H9 (cell line): ENCODE data around the gene MRPL55. TPM values are rescaled to one million over a fixed set of nuclear protein-coding genes. Genes with fewer than 3 reads are reported as not detected.

ENCODE experiments used
- DNase-seq: peaks from one replicate; pipeline ENCODE4 v3.0.0-alpha.2; 2017
- H2AFZ ChIP-seq: one replicate; pipeline ENCODE4 v1.6.1; 2013; ENCODE audit warnings: mild to moderate bottlenecking, low read length, control low read depth, moderate library complexity
- H2AK5ac ChIP-seq: 2 replicates; pipeline ENCODE4 v1.6.1; 2013; ENCODE audit warnings: low read length, control low read depth, mixed read lengths; ENCODE audit not compliant: insufficient read length
- H2BK120ac ChIP-seq: one replicate; pipeline ENCODE4 v1.6.1; 2013; ENCODE audit warnings: low read depth, mild to moderate bottlenecking, low read length, control low read depth, inconsistent platforms; ENCODE audit not compliant: poor library complexity, severe bottlenecking
- H2BK12ac ChIP-seq: 2 replicates; pipeline ENCODE4 v1.6.1; 2013; ENCODE audit warnings: low read length, control low read depth, mixed read lengths, low read depth; ENCODE audit not compliant: insufficient read length
- H2BK15ac ChIP-seq: 2 replicates; pipeline ENCODE4 v1.6.1; 2013; ENCODE audit warnings: low read depth, low read length, control low read depth
- H2BK20ac ChIP-seq: one replicate; pipeline ENCODE4 v1.6.1; 2013; ENCODE audit warnings: low read depth, mild to moderate bottlenecking, low read length, control low read depth, inconsistent platforms; ENCODE audit not compliant: poor library complexity, severe bottlenecking
- H2BK5ac ChIP-seq: 2 replicates; pipeline ENCODE4 v1.6.1; 2013; ENCODE audit warnings: low read length, control low read depth, mixed read lengths; ENCODE audit not compliant: insufficient read length
- H3K14ac ChIP-seq: 2 replicates; pipeline ENCODE4 v1.6.1; 2013; ENCODE audit warnings: low read length, control low read depth; ENCODE audit not compliant: insufficient read depth
- H3K18ac ChIP-seq: 2 replicates; pipeline ENCODE4 v1.6.1; 2013; ENCODE audit warnings: low read depth, mild to moderate bottlenecking, mixed read lengths, low read length, control low read depth; ENCODE audit not compliant: insufficient read length
- H3K23ac ChIP-seq: 2 replicates; pipeline ENCODE4 v1.6.1; 2013; ENCODE audit warnings: low read length, control low read depth, mixed read lengths, low read depth; ENCODE audit not compliant: insufficient read length
- H3K23me2 ChIP-seq: 2 replicates; pipeline ENCODE4 v1.6.1; 2013; ENCODE audit warnings: low read depth, mild to moderate bottlenecking, mixed read lengths, low read length, control low read depth; ENCODE audit not compliant: insufficient read length, poor library complexity, severe bottlenecking
- H3K27ac ChIP-seq: 2 replicates; pipeline ENCODE4 v1.5.1; 2013; ENCODE audit warnings: low read length, control low read depth, mixed read lengths, low read depth; ENCODE audit not compliant: insufficient read length
- H3K27me3 ChIP-seq: 2 replicates; pipeline ENCODE4 v1.6.1; 2013; ENCODE audit warnings: low read length, control low read depth, inconsistent platforms; ENCODE audit not compliant: insufficient read depth
- H3K4ac ChIP-seq: 2 replicates; pipeline ENCODE4 v1.6.1; 2013; ENCODE audit warnings: low read depth, mild to moderate bottlenecking, control low read depth, inconsistent platforms, low read length, moderate library complexity
- H3K4me1 ChIP-seq: 2 replicates; pipeline ENCODE4 v1.6.1; 2013; ENCODE audit warnings: low read length, control low read depth, inconsistent platforms; ENCODE audit not compliant: insufficient read depth
- H3K4me2 ChIP-seq: 2 replicates; pipeline ENCODE4 v1.6.1; 2013; ENCODE audit warnings: low read length, control low read depth, mixed read lengths; ENCODE audit not compliant: insufficient read length, insufficient read depth
- H3K56ac ChIP-seq: 2 replicates; pipeline ENCODE4 v1.6.1; 2013; ENCODE audit warnings: low read depth, mild to moderate bottlenecking, mixed read lengths, low read length, control low read depth; ENCODE audit not compliant: insufficient read length
- H3K79me1 ChIP-seq: 2 replicates; pipeline ENCODE4 v1.6.1; 2013; ENCODE audit warnings: low read depth, mild to moderate bottlenecking, moderate library complexity, low read length, control low read depth, inconsistent platforms; ENCODE audit not compliant: insufficient read depth, poor library complexity, severe bottlenecking
- H3K79me2 ChIP-seq: 2 replicates; pipeline ENCODE4 v1.6.1; 2013; ENCODE audit warnings: low read length, control low read depth, inconsistent platforms; ENCODE audit not compliant: insufficient read depth
- H3K9ac ChIP-seq: 2 replicates; pipeline ENCODE4 v1.6.1; 2013; ENCODE audit warnings: low read length, control low read depth, mixed read lengths; ENCODE audit not compliant: insufficient read length; ENCODE audit errors: extremely low read depth
- H3K9me3 ChIP-seq: one replicate; pipeline ENCODE4 v1.6.1; 2013; ENCODE audit warnings: low read depth, low read length, inconsistent platforms; ENCODE audit not compliant: control insufficient read depth
- H3T11ph ChIP-seq: one replicate; pipeline ENCODE4 v1.6.1; 2013; ENCODE audit warnings: mild to moderate bottlenecking, low read length, control low read depth, inconsistent platforms
- H4K20me1 ChIP-seq: one replicate; pipeline ENCODE4 v1.6.1; 2013; ENCODE audit not compliant: control insufficient read depth, insufficient read length, insufficient read depth
- H4K5ac ChIP-seq: 2 replicates; pipeline ENCODE4 v1.6.1; 2013; ENCODE audit warnings: low read depth, mild to moderate bottlenecking, mixed read lengths, low read length, control low read depth; ENCODE audit not compliant: insufficient read length
- H4K8ac ChIP-seq: replicated peaks from 2 replicates; pipeline ENCODE4 v1.6.1; 2013; ENCODE audit warnings: low read length, control low read depth, mixed read lengths, low read depth; ENCODE audit not compliant: insufficient read length
- H4K91ac ChIP-seq: 2 replicates; pipeline ENCODE4 v1.6.1; 2013; ENCODE audit warnings: low read depth, mild to moderate bottlenecking, moderate library complexity, mixed read lengths, low read length, control low read depth; ENCODE audit not compliant: insufficient read length
- H3K27ac Mint-ChIP-seq, 3 experiments: 2 replicates in 2 of 3; 3 replicates in 1 of 3; pipeline ENCODE4 v1.8.0; 2020 to 2021; ENCODE audit warnings: mixed read lengths in 3 of 3, mild to moderate bottlenecking in 1 of 3, moderate library complexity in 1 of 3
- H3K27me3 Mint-ChIP-seq: 2 replicates; pipeline ENCODE4 v1.8.0; 2021; ENCODE audit warnings: low read depth, mild to moderate bottlenecking, moderate library complexity, mixed read lengths
- H3K36me3 Mint-ChIP-seq, 3 experiments: 2 replicates in 2 of 3; 3 replicates in 1 of 3; pipeline ENCODE4 v1.8.0; 2020 to 2021; ENCODE audit warnings: low read depth in 3 of 3, mixed read lengths in 3 of 3; ENCODE audit not compliant: insufficient read depth in 1 of 3
- H3K4me1 Mint-ChIP-seq, 2 experiments: 2 replicates each; pipeline ENCODE4 v1.8.0; 2020; ENCODE audit warnings: mixed read lengths in 2 of 2
- H3K4me3 Mint-ChIP-seq, 2 experiments: 2 replicates in 1 of 2; 3 replicates in 1 of 2; pipeline ENCODE4 v1.8.0; 2020 to 2021; ENCODE audit warnings: mild to moderate bottlenecking in 2 of 2, mixed read lengths in 2 of 2, moderate library complexity in 1 of 2
- H3K9me3 Mint-ChIP-seq, 2 experiments: 2 replicates in 1 of 2; 3 replicates in 1 of 2; pipeline ENCODE4 v1.8.0; 2020; ENCODE audit warnings: mild to moderate bottlenecking in 2 of 2, mixed read lengths in 2 of 2, moderate library complexity in 1 of 2
- WGBS: extraction: QIAGEN DNeasy Blood & Tissue Kit; methylation state at CpG from one replicate; pipeline ENCODE4 v1.1.7; 2013; ENCODE audit warnings: missing lambda C conversion rate, low lambda C conversion rate, mixed read lengths; ENCODE audit not compliant: insufficient read length; ENCODE audit errors: extremely low coverage; 5-methylcytosine and 5-hydroxymethylcytosine counted together
- total RNA-seq: library from RNA; stranded (reverse); gene quantifications from 2 replicates; pipeline ENCODE4 v1.2.1, GENCODE V29; 2021
- TF ChIP-seq, protein P1 (sequence below): fragments of 200-600 bp; sonication (generic); conservative IDR thresholded peaks from 3 replicates; pipeline ENCODE4 v1.8.0; 2021; ENCODE audit warnings: antibody characterized with exemption, mild to moderate bottlenecking

Gene MRPL55
- total RNA-seq, 1 experiment from 2014 or later, result 62.3 TPM

DNA sequence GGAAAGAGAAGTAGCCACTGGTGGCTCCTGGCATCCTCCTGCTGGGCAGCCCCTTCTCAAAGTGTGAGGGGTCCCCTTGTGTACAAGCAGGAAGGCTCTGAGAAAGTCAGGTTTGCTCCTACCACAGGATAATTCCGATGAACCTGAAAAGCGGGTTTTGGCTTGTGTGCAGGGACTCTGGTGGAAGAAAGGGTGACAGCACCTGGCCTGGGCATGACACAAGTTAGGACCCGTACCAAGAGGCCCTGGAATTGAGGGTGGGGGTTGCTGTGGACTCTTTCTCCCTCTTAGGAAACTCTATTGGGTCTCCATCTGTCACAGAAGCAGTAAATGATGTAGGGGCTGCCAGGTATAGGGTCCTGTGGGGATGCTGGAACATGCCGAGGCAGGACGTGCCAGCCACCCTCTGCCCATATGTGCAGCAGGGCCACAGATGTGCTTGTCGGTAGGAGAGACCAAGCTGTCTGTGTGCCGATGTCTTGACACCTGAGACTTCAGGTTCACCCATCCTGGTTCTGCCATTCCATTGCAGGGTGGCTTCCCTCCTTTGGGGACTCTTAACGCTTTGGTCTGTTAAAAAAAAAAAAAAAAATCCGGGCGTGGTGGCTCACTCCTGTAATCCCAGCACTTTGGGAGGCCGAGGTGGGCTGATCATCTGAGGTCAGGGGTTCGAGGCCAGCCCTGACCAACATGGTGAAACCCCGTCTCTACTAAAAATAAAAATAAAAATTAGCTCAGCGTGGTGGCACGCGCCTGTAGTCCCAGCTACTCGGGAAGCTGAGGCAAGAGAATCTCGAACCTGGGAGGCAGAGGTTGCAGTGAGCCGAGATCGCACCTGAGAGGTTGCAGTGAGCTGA is 15.8 kb downstream of the MRPL55 start:
- H2BK12ac ChIP-seq, result no peak overlapping the region
- no peak overlapping the region for H3K4me3 Mint-ChIP-seq
- H3K18ac ChIP-seq, result no peak overlapping the region
- H2AK5ac ChIP-seq, result no peak overlapping the region
- H3K27me3 ChIP-seq, result no peaks in the 10 kb centered on the region
- H3K14ac ChIP-seq, result no peak overlapping the region
- no peak overlapping the region for H3K27ac ChIP-seq
- H2BK120ac ChIP-seq, result no peak overlapping the region
- no peaks in the 10 kb centered on the region for H3K27me3 Mint-ChIP-seq
- no peaks in the 10 kb centered on the region for H3K9me3 ChIP-seq
- no peak overlapping the region for H3K4ac ChIP-seq
- TF ChIP-seq, protein P1, sequence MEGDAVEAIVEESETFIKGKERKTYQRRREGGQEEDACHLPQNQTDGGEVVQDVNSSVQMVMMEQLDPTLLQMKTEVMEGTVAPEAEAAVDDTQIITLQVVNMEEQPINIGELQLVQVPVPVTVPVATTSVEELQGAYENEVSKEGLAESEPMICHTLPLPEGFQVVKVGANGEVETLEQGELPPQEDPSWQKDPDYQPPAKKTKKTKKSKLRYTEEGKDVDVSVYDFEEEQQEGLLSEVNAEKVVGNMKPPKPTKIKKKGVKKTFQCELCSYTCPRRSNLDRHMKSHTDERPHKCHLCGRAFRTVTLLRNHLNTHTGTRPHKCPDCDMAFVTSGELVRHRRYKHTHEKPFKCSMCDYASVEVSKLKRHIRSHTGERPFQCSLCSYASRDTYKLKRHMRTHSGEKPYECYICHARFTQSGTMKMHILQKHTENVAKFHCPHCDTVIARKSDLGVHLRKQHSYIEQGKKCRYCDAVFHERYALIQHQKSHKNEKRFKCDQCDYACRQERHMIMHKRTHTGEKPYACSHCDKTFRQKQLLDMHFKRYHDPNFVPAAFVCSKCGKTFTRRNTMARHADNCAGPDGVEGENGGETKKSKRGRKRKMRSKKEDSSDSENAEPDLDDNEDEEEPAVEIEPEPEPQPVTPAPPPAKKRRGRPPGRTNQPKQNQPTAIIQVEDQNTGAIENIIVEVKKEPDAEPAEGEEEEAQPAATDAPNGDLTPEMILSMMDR, result no peak
- H3T11ph ChIP-seq, result no peak overlapping the region
- H3K23me2 ChIP-seq, result no peaks in the 10 kb centered on the region
- no peak overlapping the region for H2BK5ac ChIP-seq
- no CpG with 5 or more reads among the region's 20 CpGs for WGBS
- H3K4me1 Mint-ChIP-seq, result peaks cover 12 to 23% of the 10 kb centered on the region in 2 experiments; a peak in 3 of 4 replicates
- H3K79me1 ChIP-seq, result peaks cover 14% of the 10 kb centered on the region
- no peaks in the 10 kb centered on the region for H3K4me1 ChIP-seq
- peaks cover 44 to 52% (median 45%) of the 10 kb centered on the region in 3 experiments for H3K36me3 Mint-ChIP-seq
- no peak overlapping the region for H2BK15ac ChIP-seq
- no peak overlapping the region for H4K8ac ChIP-seq
- no peak overlapping the region for H3K9ac ChIP-seq
- peak; percentile 12 for DNase-seq
- H4K20me1 ChIP-seq, result peaks cover 2% of the 10 kb centered on the region
- H3K79me2 ChIP-seq, result peaks cover 74% of the 10 kb centered on the region
- H3K56ac ChIP-seq, result no peak overlapping the region
- H3K9me3 Mint-ChIP-seq, result peaks cover 8 to 11% of the 10 kb centered on the region in 2 experiments
- no peak overlapping the region for H3K27ac Mint-ChIP-seq
- no peak overlapping the region for H2AFZ ChIP-seq
- no peak overlapping the region for H3K4me2 ChIP-seq
- no peak overlapping the region for H4K91ac ChIP-seq
- H3K23ac ChIP-seq, result no peak overlapping the region
- H4K5ac ChIP-seq, result no peak overlapping the region
- no peak overlapping the region for H2BK20ac ChIP-seq
